Putamen (tissue), 1 donor: ENCODE results near the gene VPS13A.

Experiments used
- DNase-seq: peaks from one replicate; pipeline ENCODE4 v3.0.0-alpha.2; 2016; ENCODE audit warnings: low spot score

The VPS13A gene

DNA sequence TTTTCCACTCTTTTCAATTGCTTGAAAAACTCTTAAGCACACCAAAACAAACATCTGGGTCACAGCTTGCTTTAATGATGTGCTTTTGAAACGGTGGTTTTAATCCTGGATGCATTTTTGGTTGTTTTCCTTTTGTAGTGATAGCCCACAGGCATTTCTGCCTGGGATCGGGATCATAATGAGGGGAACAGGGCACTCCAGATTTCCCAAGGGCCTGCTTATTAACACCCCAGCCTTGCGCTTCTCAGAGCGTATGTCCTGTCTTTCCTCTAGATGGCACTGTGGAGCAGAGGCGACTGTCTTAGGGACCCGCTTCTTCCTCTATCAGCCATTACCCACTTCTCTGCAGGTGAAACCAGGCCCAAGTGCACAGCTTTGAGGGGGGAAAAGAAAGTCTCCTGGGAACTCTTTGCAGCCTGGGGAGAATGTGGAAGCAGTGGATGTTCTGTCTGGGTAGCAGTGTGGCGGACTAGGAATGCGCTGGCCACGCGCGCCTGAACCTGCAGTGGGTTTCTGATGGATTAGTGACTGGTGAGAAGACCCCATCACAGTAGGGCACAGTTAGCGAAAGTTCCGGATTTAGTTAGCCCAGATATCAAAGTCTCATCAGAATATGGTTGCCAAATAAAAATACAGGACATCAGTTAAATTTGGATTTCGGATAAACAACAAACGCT is 280.7 kb downstream of the VPS13A start:
- DNase-seq, result peak; percentile 71

DNA sequence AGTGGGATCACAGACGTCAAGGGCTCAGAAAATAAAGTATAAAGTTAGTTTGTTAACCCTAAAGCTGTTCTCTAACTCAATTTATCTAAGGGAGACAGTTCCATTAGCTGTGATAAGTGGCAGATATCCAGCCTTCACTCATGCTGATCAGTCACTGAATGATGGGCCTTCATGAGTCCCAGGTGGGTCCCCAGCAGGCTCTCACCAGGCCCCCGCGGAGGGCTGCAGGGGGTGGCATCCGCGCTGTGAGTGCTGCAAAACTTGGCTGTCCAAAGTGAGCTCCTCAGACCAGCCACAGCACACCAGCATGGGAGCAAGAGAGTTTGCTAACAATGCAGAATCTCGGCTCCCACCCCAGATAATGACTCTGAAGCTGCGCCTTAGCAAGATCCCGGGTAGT is 283.6 kb downstream of the VPS13A start:
- no peak for DNase-seq

DNA sequence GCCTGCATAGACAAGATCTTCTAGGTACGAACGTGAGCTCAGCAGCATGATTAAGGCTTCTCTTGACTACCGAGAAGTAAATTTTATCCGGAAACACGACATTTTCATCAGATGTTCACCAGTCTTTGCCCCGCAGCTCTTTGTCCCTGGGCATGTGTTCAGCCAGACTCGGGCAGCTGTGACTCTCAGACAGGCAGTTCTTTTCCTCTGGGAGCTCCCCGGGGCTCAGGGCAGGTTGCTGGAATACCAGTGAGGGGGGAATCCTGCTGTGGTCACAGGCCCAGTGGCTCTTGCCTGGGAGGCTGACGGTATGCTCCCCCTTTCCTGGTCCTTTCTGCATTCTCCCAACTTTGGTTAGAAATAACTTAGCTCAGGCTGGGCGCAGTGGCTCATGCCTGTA is 284.7 kb downstream of the VPS13A start:
- no peak for DNase-seq

DNA sequence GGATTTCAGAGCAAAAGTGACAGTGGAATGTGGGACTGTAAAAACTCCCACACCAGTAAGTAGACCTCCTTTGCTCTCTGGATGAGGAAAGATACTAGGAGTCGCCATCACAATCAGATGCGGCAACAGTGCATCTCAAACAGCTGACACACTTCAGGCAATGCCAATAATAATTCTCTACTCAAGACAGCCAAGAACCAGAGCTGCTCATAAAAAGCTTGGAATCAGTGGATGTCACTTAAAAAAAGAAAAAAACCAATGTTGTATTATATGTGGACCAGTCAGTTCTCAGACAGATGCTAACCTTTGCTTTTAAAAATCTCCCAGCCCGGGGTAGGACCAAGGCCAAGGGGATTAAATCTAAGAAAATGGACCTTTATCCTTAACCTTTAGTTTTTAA is 285.8 kb downstream of the VPS13A start:
- DNase-seq, result no peak

DNA sequence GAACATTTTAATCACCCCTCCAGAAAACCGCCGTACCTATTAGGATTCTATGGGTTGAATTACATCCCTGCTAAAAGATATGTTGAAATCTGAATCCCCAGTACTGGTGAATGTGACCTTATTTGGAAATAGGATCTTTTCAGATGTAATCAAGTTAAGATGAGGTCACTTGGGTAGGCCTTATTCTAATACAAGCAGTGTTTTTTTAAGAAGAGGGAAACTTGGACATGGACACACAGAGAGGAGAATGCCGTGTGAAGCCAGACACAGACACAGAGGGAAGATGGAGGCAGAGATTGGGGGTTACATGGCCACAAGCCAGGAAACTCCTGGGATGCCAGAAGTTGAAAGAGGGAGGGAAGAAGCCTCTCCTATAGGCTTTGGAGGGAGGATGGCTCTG is 287.3 kb downstream of the VPS13A start:
- DNase-seq, result no peak

DNA sequence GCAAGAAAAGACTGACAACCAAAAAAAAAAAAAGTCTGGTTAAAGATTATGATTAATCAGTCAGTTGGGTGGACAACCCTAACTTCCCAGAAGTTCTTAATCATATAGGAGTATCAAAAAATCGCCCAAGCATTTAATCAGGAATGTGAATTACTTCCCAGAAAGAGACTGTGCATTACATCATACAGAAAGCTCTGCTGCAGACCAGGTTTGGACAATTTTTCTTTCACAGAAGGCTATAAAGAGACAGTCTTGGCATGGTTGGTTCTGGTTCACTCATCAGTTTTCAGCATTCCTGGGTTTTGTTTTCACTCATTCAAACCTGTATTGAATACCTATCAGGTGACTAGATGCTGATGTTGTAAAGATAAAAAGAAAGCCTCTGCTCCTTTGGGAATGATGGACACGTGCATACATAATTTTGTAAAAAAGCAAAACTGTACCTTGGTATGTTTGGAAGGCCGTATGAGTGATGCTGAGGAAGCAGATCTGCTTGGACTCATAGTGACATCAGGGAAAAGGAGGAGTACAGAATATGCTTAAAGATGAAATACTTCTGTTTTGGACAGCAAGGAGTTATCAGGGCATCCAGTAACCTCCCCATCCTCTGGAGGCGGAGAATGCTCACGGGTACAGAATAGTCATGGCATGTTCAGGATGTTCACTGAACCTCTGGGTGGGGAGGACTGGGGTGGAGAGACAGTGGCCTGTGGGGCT is 292.3 kb downstream of the VPS13A start:
- DNase-seq, result no peak
